Activated CD4-positive, alpha-beta T cell treated with anti-CD3 and anti-CD28 coated beads for 48 hours (primary cell): ENCODE measurements around the gene TCEA3.

Source experiments
- DNase-seq: peaks from one replicate; pipeline ENCODE4 v3.0.0-alpha.2; 2020

Gene TCEA3

GRCh38 chr1:23446661-23447310 is 22.2 kb upstream of the TCEA3 start:
- DNase-seq = no peak

- DNase-seq = no peak
These were observed 20.2 kb upstream of the TCEA3 start for GRCh38 chr1:23444596-23445390.

- DNase-seq = no peak
These were observed 19.6 kb upstream of the TCEA3 start for GRCh38 chr1:23444104-23444533.

- DNase-seq = no peak
These were observed 18.2 kb upstream of the TCEA3 start for GRCh38 chr1:23442751-23443150.

- no peak for DNase-seq
These were observed 17.0 kb upstream of the TCEA3 start for GRCh38 chr1:23441446-23442148.

GRCh38 chr1:23438545-23438944 is 14.0 kb upstream of the TCEA3 start:
- no peak for DNase-seq

GRCh38 chr1:23437355-23437664 is 12.8 kb upstream of the TCEA3 start:
- no peak for DNase-seq

GRCh38 chr1:23436520-23437354 is 12.2 kb upstream of the TCEA3 start:
- peak; percentile 52 for DNase-seq

GRCh38 chr1:23434260-23434775 is 9.8 kb upstream of the TCEA3 start:
- no peak for DNase-seq

GRCh38 chr1:23433122-23433521 is 8.6 kb upstream of the TCEA3 start:
- no peak for DNase-seq

GRCh38 chr1:23431431-23431830 is 6.9 kb upstream of the TCEA3 start:
- no peak for DNase-seq

GRCh38 chr1:23430803-23431202 is 6.3 kb upstream of the TCEA3 start:
- DNase-seq = no peak

- no peak for DNase-seq
These were observed 3.8 kb upstream of the TCEA3 start for GRCh38 chr1:23428136-23428905.

GRCh38 chr1:23427550-23427949 is 3.0 kb upstream of the TCEA3 start:
- DNase-seq = no peak

- DNase-seq = no peak
These were observed 2.3 kb upstream of the TCEA3 start for GRCh38 chr1:23426828-23427227.

GRCh38 chr1:23425193-23425494 is 596 bp upstream of the TCEA3 start:
- DNase-seq = no peak

- peak; percentile 30 for DNase-seq
These were observed 894 bp downstream of the TCEA3 start for GRCh38 chr1:23423415-23424292.

GRCh38 chr1:23422941-23423340 is 1.6 kb downstream of the TCEA3 start:
- no peak for DNase-seq

GRCh38 chr1:23422241-23422877 is 2.2 kb downstream of the TCEA3 start:
- DNase-seq = peak; percentile 56

- no peak for DNase-seq
These were observed 2.8 kb downstream of the TCEA3 start for GRCh38 chr1:23421753-23422240.

- DNase-seq = no peak
These were observed 3.2 kb downstream of the TCEA3 start for GRCh38 chr1:23421343-23421742.
